Neural cell (in vitro differentiated cells): ENCODE measurements around the gene PDE11A. TPM values are rescaled to one million over a fixed set of nuclear protein-coding genes. Genes with fewer than 3 reads are reported as not detected.

ENCODE experiments used
- H2AFZ ChIP-seq: fragments of 200-600, 300-800 bp; sonication (generic), shearing (Covaris generic); 2 replicates; pipeline ENCODE4 v1.6.0; 2014; ENCODE audit warnings: low read depth, mild to moderate bottlenecking, antibody characterized with exemption, low read length, moderate library complexity
- H3F3A ChIP-seq: fragments of 200-600 bp; shearing (Covaris generic); 2 replicates; pipeline ENCODE4 v1.6.1; 2016; ENCODE audit warnings: mild to moderate bottlenecking, moderate library complexity, mixed read lengths, antibody characterized with exemption, low read length; ENCODE audit not compliant: insufficient read depth, poor library complexity, severe bottlenecking
- H3K27ac ChIP-seq: fragments of 200-600, 300-800 bp; sonication (generic), shearing (Covaris generic); 2 replicates; pipeline ENCODE4 v1.5.1; 2014; ENCODE audit warnings: mild to moderate bottlenecking, low read length, moderate library complexity
- H3K27me3 ChIP-seq: fragments of 300-800, 200-600 bp; sonication (generic), shearing (Covaris generic); 2 replicates; pipeline ENCODE4 v1.6.0; 2014; ENCODE audit warnings: mild to moderate bottlenecking, low read depth, low read length, moderate library complexity; ENCODE audit not compliant: insufficient read depth
- H3K36me3 ChIP-seq: fragments of 300-800, 200-600 bp; sonication (generic), shearing (Covaris generic); 2 replicates; pipeline ENCODE4 v1.5.1; 2014; ENCODE audit warnings: mild to moderate bottlenecking, antibody characterized with exemption, low read length, moderate library complexity; ENCODE audit not compliant: insufficient read depth
- H3K4me2 ChIP-seq: fragments of 300-800, 200-600 bp; sonication (generic), shearing (Covaris generic); 2 replicates; pipeline ENCODE4 v1.6.0; 2014; ENCODE audit warnings: mild to moderate bottlenecking, low read length
- H3K4me3 ChIP-seq: fragments of 300-800, 200-600 bp; sonication (generic), shearing (Covaris generic); 2 replicates; pipeline ENCODE4 v1.5.1; 2014; ENCODE audit warnings: mild to moderate bottlenecking, low read length, moderate library complexity
- H3K79me2 ChIP-seq: fragments of 200-600 bp; shearing (Covaris generic); replicated peaks from 2 replicates; pipeline ENCODE4 v1.6.0; 2014; ENCODE audit warnings: mild to moderate bottlenecking, low read length, moderate library complexity; ENCODE audit not compliant: insufficient read depth
- H3K9ac ChIP-seq: fragments of 300-800, 200-600 bp; sonication (generic), shearing (Covaris generic); 2 replicates; pipeline ENCODE4 v1.6.1; 2016; ENCODE audit warnings: mild to moderate bottlenecking, low read length, mixed read lengths
- H3K9me2 ChIP-seq: fragments of 200-600 bp; shearing (Covaris generic); 2 replicates; pipeline ENCODE4 v1.6.1; 2016; ENCODE audit warnings: mild to moderate bottlenecking, low read length, mixed read lengths; ENCODE audit not compliant: insufficient read depth
- H3K9me3 ChIP-seq: fragments of 200-600, 300-800 bp; sonication (generic), shearing (Covaris generic); 2 replicates; pipeline ENCODE4 v1.6.1; 2016; ENCODE audit warnings: mild to moderate bottlenecking, mixed run types, low read length, moderate library complexity, mixed read lengths
- H4K20me1 ChIP-seq: fragments of 200-600 bp; shearing (Covaris generic); 2 replicates; pipeline ENCODE4 v1.6.1; 2016; ENCODE audit warnings: mild to moderate bottlenecking, mixed run types; ENCODE audit not compliant: insufficient read depth
- EP300 ChIP-seq: fragments of 450-650 bp; conservative IDR thresholded peaks from 2 replicates; pipeline ENCODE4 v1.6.1; 2014; ENCODE audit warnings: antibody characterized with exemption, mild to moderate bottlenecking, moderate library complexity; ENCODE audit not compliant: poor library complexity, severe bottlenecking
- EZH2 ChIP-seq: fragments of 200-600, 300-800 bp; shearing (Covaris generic), sonication (generic); IDR thresholded peaks from 2 replicates; pipeline ENCODE4 v1.6.1; 2014; ENCODE audit warnings: antibody characterized with exemption, low read length, borderline replicate concordance, mild to moderate bottlenecking; ENCODE audit not compliant: insufficient read depth, poor library complexity, severe bottlenecking
- MXI1 ChIP-seq: fragments of 450-650 bp; conservative IDR thresholded peaks from 2 replicates; pipeline ENCODE4 v1.6.1; 2014; ENCODE audit warnings: antibody characterized with exemption, mild to moderate bottlenecking; ENCODE audit not compliant: poor library complexity, severe bottlenecking
- POLR2AphosphoS5 ChIP-seq: IDR thresholded peaks from 2 replicates; pipeline ENCODE4 v1.6.1; 2012
- RAD21 ChIP-seq: fragments of 450-650 bp; conservative IDR thresholded peaks from 2 replicates; pipeline ENCODE4 v1.6.1; 2014; ENCODE audit warnings: antibody characterized with exemption, mild to moderate bottlenecking, moderate library complexity
- REST ChIP-seq: IDR thresholded peaks from 2 replicates; pipeline ENCODE4 v1.6.1; 2012; ENCODE audit warnings: borderline replicate concordance
- SMC3 ChIP-seq: fragments of 450-650 bp; conservative IDR thresholded peaks from 2 replicates; pipeline ENCODE4 v1.6.1; 2014; ENCODE audit warnings: antibody characterized with exemption, mild to moderate bottlenecking, moderate library complexity; ENCODE audit not compliant: poor library complexity
- TAF1 ChIP-seq: IDR thresholded peaks from 2 replicates; pipeline ENCODE4 v1.6.1; 2012; ENCODE audit warnings: low read depth
- polyA plus RNA-seq: library from polyadenylated mRNA; depleted of rRNA; stranded (reverse); fragments of >200 nt; gene quantifications from 2 replicates; pipeline ENCODE4 v1.2.3, GENCODE V29; 2014
- TF ChIP-seq, protein P1 (sequence below): fragments of 450-650 bp; IDR thresholded peaks from 2 replicates; pipeline ENCODE4 v1.5.1; 2014; ENCODE audit warnings: antibody characterized with exemption, mild to moderate bottlenecking, moderate library complexity; ENCODE audit not compliant: poor library complexity, severe bottlenecking

The PDE11A gene
- polyA plus RNA-seq, 1 donor from 2014 or later, result 0.89 TPM

DNA sequence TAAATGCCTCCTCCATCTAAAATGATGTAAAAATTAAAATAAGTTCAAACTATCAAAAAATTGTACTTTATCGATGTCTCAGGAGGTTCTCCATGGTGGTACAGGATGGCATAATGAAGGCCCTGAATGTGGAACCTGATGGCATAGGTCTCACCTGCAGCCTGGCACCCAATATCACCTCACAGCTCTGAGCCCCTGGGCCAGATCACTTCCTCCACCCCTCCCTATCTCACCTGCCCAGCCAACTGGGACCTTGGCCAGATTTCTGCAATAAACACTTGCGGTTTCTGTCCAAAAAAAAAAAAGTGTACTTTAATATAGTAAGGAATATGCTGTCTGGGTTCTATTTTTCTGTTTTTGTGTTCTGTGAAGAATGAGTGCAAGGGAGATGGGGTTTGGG, 33.0 kb upstream of the PDE11A start:
- H3F3A ChIP-seq, result no peaks in the 10 kb centered on the region
- no peak overlapping the region for H2AFZ ChIP-seq
- H3K4me2 ChIP-seq, result no peak overlapping the region
- TF ChIP-seq POLR2AphosphoS5 (no peak), SMC3 (no peak), EP300 (no peak), MXI1 (no peak)
- no peaks in the 10 kb centered on the region for H3K79me2 ChIP-seq
- H3K4me3 ChIP-seq, result no peak overlapping the region
- H3K9ac ChIP-seq, result no peak overlapping the region
- no peaks in the 10 kb centered on the region for H3K9me2 ChIP-seq
- H3K27ac ChIP-seq, result no peak overlapping the region
- H3K9me3 ChIP-seq, result no peaks in the 10 kb centered on the region
- no peaks in the 10 kb centered on the region for H3K27me3 ChIP-seq
- no peaks in the 10 kb centered on the region for H3K36me3 ChIP-seq
- H4K20me1 ChIP-seq, result no peaks in the 10 kb centered on the region

- TF ChIP-seq, protein P1, sequence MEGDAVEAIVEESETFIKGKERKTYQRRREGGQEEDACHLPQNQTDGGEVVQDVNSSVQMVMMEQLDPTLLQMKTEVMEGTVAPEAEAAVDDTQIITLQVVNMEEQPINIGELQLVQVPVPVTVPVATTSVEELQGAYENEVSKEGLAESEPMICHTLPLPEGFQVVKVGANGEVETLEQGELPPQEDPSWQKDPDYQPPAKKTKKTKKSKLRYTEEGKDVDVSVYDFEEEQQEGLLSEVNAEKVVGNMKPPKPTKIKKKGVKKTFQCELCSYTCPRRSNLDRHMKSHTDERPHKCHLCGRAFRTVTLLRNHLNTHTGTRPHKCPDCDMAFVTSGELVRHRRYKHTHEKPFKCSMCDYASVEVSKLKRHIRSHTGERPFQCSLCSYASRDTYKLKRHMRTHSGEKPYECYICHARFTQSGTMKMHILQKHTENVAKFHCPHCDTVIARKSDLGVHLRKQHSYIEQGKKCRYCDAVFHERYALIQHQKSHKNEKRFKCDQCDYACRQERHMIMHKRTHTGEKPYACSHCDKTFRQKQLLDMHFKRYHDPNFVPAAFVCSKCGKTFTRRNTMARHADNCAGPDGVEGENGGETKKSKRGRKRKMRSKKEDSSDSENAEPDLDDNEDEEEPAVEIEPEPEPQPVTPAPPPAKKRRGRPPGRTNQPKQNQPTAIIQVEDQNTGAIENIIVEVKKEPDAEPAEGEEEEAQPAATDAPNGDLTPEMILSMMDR, result no peak
- no peak for TF ChIP-seq POLR2AphosphoS5
- TF ChIP-seq MXI1, result no peak
- TF ChIP-seq EZH2, result no peak
- TF ChIP-seq TAF1, result no peak
- TF ChIP-seq REST, result no peak
- no peak for TF ChIP-seq EP300
- no peak for TF ChIP-seq RAD21
- TF ChIP-seq SMC3, result no peak
- H3K27ac ChIP-seq, result no peak overlapping the region
- H3K9me3 ChIP-seq, result no peaks in the 10 kb centered on the region
- H3K9ac ChIP-seq, result no peak overlapping the region
- no peaks in the 10 kb centered on the region for H3K79me2 ChIP-seq
- no peak overlapping the region for H3K4me3 ChIP-seq
- H3K4me2 ChIP-seq, result no peak overlapping the region
- H3F3A ChIP-seq, result no peaks in the 10 kb centered on the region
- no peak overlapping the region for H2AFZ ChIP-seq
- no peaks in the 10 kb centered on the region for H3K9me2 ChIP-seq
- no peaks in the 10 kb centered on the region for H4K20me1 ChIP-seq
- H3K36me3 ChIP-seq, result no peaks in the 10 kb centered on the region
- no peaks in the 10 kb centered on the region for H3K27me3 ChIP-seq
These were observed 28.9 kb upstream of the PDE11A start for GRCh38 chr2:178101321-178102079.
